ENCODE data around the gene SSBP3. TPM values are rescaled to one million over a fixed set of nuclear protein-coding genes. Genes with fewer than 3 reads are reported as not detected.
"Not testable (repeated sequence)": the region's sequence is repeated elsewhere in the genome, so short reads cannot be mapped to it uniquely, and the experiment has no call there.

Gene SSBP3
- total RNA-seq, 1 experiment from 2014 or later = 18.2 TPM

DNA sequence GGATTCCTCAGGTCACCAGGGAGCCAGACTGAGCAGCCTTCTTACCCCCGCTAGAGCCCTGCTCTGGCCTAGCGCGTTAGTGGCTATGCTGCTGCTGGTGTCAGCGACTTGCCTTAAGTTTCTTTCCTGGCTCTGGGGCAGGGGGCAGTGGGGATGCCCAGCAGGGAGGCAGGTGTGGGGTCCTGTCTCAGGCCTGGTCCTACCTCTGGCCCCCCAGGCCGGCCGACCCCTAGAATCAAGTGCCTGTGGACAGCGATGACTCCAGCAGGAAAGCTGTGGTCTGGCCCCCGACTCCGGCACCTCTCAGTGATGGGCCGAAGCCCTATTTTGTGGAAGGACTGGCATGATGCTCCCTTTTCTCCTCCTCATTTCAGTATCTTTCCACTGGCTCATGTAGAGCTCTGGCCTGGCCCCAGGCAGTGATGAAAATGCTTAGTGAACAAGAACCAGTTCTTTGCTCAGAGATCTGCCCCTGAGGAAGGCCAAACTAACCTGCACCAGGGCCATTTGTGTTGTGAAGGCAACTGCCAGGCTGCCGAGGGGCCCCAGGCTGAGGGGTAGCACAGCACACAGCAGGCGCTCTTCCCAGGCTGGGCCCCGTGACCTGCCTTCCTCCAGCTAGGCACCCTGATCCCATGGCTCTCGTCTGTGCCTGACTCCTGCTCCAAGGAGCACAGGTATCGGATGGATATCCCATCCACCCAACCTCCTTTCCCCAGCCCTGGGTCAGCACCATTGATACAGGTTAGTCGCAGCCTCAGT is 182.6 kb downstream of the SSBP3 start:
- DNase-seq (ENCODE audit: low spot score) = no peak

GRCh38 chr1:54222711-54223110 is 183.5 kb downstream of the SSBP3 start:
- DNase-seq (ENCODE audit: low spot score) = no peak

- no peak for DNase-seq (ENCODE audit: low spot score)
These were observed 184.2 kb downstream of the SSBP3 start for GRCh38 chr1:54221867-54222484.

DNA sequence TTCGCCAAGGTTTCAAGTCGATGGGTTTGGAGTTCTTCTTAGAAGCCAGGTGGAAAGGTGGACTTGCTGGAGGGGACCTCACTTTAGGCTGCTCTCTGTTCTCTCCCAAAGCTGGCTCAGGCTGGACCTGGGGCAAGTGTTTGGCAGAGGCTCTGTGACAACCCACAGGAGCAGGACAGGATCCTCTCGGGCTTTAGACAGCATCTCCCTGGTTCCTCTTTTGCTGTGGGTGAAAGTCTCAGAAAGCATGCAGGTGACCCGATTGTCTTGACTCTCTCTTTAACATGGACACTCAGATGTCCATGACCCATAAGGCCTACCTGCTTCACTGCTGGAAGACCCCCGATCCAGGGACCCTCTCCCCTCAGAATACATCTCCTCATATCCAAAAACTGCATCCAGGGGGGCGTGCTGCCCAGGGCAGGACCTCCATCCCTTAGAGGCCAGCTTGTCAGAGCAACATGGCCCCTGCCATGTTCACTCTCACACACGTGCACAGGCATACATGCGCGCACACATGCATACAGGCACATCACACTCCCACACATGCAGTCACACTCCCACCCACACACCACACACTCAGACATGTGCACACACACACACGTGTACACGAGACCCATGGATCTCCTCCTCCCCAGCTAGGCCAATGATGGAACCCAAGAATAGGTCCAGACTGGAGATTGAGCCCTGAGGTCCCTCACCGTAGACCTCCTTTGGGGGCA is 184.9 kb downstream of the SSBP3 start:
- no peak for DNase-seq (ENCODE audit: low spot score)

DNA sequence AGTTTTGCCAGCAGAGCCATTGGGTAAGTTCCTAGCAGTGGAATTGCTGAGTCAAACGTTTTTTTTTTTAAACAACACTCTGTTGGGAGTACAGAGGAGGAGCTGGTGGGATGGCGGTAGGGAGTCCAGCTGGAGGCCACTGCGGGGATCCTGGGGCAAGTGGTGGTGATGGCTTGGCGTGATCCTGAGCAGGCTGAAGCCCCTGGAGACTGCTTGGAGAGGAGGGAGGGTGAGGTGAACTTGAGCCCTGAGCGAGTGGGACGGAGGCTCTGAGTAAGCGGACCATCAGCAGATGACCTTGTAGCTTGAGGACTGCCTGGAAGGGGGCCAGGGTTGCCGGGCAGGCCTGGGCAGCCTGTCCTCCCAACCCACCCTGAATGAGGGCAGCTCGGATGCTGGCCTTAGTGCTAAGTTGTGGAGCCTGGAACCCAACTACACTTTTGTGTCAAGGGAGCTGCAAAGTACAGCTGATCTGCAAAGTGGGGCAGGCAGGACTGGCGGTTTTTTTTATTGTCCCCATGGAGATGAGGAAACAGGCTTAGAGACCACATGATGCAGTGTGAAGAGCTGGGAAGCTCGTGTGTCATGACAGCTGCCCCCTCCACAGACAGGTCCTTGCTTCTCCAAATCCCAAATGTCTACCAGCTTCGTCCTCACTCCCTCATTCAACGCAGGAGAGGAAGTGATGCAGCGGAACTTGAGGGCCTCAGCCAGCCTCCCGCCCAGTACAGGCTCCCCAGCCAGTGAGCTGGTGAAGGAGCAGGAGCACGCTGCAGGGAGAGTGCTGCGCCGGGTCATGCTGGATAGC is 186.0 kb downstream of the SSBP3 start:
- DNase-seq (ENCODE audit: low spot score) = no peak

GRCh38 chr1:54219688-54220003 is 186.5 kb downstream of the SSBP3 start:
- DNase-seq (ENCODE audit: low spot score) = no peak

DNA sequence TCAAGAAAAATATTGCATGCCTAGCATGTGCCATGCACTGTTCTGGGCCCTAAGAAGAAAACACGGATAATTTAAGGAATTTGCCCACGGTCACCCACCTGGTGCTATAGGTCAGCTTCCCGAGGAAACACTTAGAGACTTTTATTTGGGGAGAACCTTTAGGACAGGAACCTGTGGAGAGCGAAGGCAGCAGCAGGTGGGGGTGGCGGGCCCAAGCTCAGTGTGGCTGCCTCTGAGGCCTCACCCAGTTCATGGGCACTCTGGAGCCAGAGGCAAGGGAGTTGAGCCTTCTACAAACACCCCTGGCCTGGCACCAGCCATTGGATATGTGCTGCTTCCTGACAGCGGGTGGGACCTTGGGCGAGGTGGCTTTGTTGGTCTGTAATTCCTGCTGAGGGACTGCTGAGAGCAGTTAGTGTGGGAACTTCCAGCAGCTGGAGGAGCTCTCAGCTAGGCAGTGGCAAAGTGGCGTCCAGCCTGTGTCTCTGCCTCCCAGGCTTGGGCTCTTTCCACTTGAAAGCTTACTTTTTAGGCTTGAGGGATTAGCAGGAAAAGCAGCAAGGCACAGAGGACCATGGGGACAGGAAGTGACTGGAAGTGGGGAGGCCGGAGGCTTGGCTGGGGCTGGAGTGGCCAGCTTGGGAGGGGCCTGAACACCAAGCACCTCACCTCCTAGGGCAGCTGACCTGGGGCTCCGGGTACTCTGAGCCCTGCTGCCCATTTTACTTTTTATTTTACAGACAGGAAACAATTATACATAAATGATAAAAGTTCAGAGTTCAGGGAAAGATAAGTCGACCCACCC is 187.1 kb downstream of the SSBP3 start:
- DNase-seq (ENCODE audit: low spot score) = no peak

GRCh38 chr1:54215523-54215922 is 190.7 kb downstream of the SSBP3 start:
- no peak for DNase-seq (ENCODE audit: low spot score)

GRCh38 chr1:54212872-54213271 is 193.3 kb downstream of the SSBP3 start:
- DNase-seq (ENCODE audit: low spot score) = no peak

GRCh38 chr1:54207896-54208295 is 198.3 kb downstream of the SSBP3 start:
- not testable (repeated sequence) for DNase-seq (ENCODE audit: low spot score)

- no peak for DNase-seq (ENCODE audit: low spot score)
These were observed 198.9 kb downstream of the SSBP3 start for GRCh38 chr1:54207287-54207686.

DNA sequence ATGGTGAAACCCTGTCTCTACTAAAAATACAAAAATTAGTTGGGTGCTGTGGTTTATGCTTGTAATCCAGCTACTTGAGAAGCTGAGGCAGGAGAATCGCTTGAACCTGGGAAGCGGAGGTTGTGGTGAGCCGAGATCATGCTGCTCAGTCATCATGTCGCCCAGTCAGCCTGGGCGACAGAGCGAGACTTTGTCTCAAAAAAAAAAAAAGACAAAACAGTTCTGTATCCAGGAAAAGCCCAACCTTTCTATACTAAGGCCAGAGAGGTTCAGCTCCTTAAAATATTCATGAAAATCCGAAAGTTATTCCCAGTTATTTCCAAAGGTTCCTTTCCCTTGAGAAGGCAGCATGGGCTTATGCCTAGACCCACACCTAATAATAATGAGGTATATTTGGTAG is 202.0 kb downstream of the SSBP3 start:
- no peak for DNase-seq (ENCODE audit: low spot score)

DNA sequence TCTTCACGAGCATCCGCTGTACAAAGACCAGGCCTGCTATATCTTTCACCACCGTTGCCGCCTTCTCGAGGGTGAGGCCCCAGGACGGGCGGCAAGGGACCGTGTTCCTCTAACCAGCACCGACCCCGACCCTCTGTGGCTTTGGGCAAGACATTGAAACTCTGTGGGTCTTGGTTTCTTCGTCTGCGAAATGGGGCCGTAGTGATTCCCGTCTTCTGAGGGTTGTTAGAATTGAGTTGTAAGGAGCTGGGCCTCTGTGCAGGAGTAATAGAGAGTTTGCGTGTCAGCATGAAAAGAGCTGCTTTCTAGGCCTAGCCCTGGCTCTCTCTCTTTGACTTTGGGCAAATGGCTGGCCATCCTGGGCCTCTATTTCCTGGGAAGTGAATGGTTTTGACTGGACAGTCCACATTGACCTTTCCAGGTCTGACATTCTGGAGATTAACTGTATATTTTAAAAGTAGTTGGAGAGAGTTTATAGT is 205.6 kb downstream of the SSBP3 start:
- DNase-seq (ENCODE audit: low spot score) = peak; percentile 23

GRCh38 chr1:54199765-54200518 is 206.3 kb downstream of the SSBP3 start, which contains the start of the genes CYB5RL and MRPL37:
TSS of gene CYB5RL (minus strand) at chr1:54200030. CDS start at chr1:54195616, 4,414 bp downstream.
TSS of gene MRPL37 (plus strand) at chr1:54200167. CDS start at chr1:54200244, 77 bp downstream.
- peak; percentile 96 for DNase-seq (ENCODE audit: low spot score)

DNA sequence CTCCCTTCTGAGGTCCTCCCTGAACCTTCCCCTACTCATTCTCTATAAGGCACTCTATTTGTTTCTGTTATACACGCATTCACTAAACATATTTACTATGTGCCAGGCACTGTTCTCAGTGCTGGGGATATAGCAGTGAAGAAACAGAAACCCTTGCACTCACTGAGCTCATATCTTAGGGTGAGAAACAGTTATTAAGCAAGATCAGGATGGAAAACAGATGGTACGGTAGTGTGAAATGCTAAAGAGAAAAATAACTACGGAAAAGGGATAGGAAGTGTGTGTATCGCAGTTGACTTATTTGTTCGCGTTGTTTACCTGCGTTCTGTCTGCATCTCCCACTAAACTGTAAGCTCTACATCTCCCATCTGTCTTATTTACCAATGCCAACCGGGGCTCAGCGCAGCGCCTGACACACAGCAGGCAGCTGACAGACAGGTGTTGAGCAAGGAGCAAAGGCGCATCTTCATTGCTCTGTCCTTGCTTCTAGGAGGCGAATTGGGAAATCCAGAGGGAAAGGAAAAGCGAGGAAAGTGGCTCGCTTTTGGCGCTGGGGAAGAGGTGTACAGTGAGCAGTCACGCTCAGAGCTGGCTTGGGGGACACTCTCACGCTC is 206.9 kb downstream of the SSBP3 start:
- peak; percentile 42 for DNase-seq (ENCODE audit: low spot score)

DNA sequence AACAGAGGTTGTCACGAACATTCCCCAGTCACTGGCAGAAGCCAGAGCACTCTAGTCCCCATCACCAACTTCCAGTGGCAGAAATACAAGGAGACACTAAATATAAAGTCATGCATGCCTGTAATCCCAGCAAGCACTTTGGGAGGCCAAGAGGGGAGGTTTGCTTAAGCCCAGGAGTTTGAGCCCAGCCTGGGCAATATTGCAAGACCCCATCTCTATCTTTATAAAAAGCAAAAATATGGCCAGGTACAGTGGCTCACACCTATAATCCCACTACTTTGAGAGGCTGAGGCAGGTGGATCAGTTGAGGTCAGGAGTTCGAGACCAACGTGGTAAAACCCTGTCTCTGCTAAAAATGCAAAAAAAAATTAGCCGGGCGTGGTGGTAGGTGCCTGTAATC is 212.7 kb downstream of the SSBP3 start:
- no peak for DNase-seq (ENCODE audit: low spot score)

DNA sequence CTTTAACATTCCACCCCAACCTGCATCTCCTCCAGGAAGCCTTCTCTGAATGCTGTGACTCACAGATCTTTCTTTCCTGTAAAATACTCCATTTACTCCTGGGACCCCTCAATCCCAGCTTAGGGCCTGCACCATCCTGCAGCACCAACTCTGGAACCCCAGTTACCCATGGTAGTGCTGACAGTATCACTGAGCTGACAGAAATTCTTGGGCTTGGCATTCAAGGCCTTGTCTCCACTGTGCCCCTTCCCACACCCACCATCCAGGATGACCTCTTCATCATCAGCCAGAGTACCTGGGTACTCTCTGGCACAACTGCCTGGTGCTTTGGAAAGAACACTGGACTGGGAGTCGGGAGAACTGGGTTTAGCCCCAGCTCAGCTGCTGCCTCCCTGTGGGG is 214.7 kb downstream of the SSBP3 start:
- DNase-seq (ENCODE audit: low spot score) = no peak

GRCh38 chr1:54190526-54190925 is 215.7 kb downstream of the SSBP3 start:
- DNase-seq (ENCODE audit: low spot score) = no peak

GRCh38 chr1:54188291-54188690 is 217.9 kb downstream of the SSBP3 start:
- DNase-seq (ENCODE audit: low spot score) = no peak

DNA sequence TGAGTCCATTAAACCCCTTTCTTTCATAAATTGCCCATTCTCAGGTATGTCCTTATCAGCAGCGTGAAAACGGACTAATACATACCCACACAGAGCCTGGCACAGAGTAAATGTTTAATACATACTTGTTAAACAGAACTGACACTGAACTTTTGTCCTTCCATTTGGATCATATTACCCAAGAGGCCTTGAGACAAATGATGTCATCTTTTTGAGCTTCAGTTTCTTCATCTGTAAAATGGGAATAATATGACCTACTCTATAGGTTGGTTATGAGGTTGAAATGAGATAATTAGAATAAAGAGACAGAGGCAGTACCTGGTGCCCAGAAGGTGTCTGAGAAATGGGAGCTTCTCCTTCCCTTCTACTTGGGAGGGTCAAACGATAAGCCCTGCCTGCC is 220.1 kb downstream of the SSBP3 start:
- no peak for DNase-seq (ENCODE audit: low spot score)

All from HT-29 (cell line).